ENCODE measurements around the gene KRT9. TPM values are rescaled to one million over a fixed set of nuclear protein-coding genes. Genes with fewer than 3 reads are reported as not detected.
"Not testable (repeated sequence)": the region's sequence is repeated elsewhere in the genome, so short reads cannot be mapped to it uniquely, and the experiment has no call there.

KRT9 gene
- total RNA-seq, 1 experiment from 2014 or later: not detected

GRCh38 chr17:41583137-41584127, 11.6 kb upstream of the KRT9 start:
- DNase-seq (ENCODE audit: low spot score): no peak
- Histone ChIP-seq H3K4me1 (ENCODE audit: insufficient read depth, low read length, poor library complexity, severe bottlenecking) (no peaks in the 10 kb centered on the region), H3K36me3 (ENCODE audit: insufficient read depth, low read length, poor library complexity, severe bottlenecking) (no peaks in the 10 kb centered on the region), H3K9me3 (ENCODE audit: low read depth, low read length, poor library complexity, severe bottlenecking) (no peaks in the 10 kb centered on the region), H3K27ac (ENCODE audit: low read depth, low read length, poor library complexity, severe bottlenecking) (no peak overlapping the region), H3K27me3 (replicated peaks; ENCODE audit: insufficient read depth, low read depth, low read length, poor library complexity) (no peaks in the 10 kb centered on the region), H3K4me3 (ENCODE audit: low read depth, low read length, poor library complexity, severe bottlenecking) (no peak overlapping the region)
- ChIA-PET CTCF (no interaction called here), POLR2A (ENCODE audit: low non-redundant PET) (no interaction called here)
- no peak for TF ChIP-seq CTCF (conservative IDR thresholded peaks at IDR 0.05; ENCODE audit: low read depth, low read length)
- TF ChIP-seq EZH2 (IDR thresholded peaks at IDR 0.05; ENCODE audit: borderline replicate concordance, low read depth, low read length, poor library complexity, severe bottlenecking): no peak
- no TSS peak for BruUV-seq (replicated peaks)
- intact Hi-C loops (cut with micrococcal nuclease; ENCODE audit: unreplicated experiment): no loop called here

GRCh38 chr17:41582061-41582968, 10.5 kb upstream of the KRT9 start:
- BruUV-seq (replicated peaks); CTCF ChIA-PET; intact Hi-C loops (cut with micrococcal nuclease; ENCODE audit: unreplicated experiment); H3K36me3 ChIP-seq (ENCODE audit: insufficient read depth, low read length, poor library complexity, severe bottlenecking); H3K27ac ChIP-seq (ENCODE audit: low read depth, low read length, poor library complexity, severe bottlenecking); H3K27me3 ChIP-seq (replicated peaks; ENCODE audit: insufficient read depth, low read depth, low read length, poor library complexity); POLR2A ChIA-PET (ENCODE audit: low non-redundant PET); H3K4me1 ChIP-seq (ENCODE audit: insufficient read depth, low read length, poor library complexity, severe bottlenecking); DNase-seq (ENCODE audit: low spot score); H3K9me3 ChIP-seq (ENCODE audit: low read depth, low read length, poor library complexity, severe bottlenecking); H3K4me3 ChIP-seq (ENCODE audit: low read depth, low read length, poor library complexity, severe bottlenecking): not testable (repeated sequence)

- H3K36me3 ChIP-seq (ENCODE audit: insufficient read depth, low read length, poor library complexity, severe bottlenecking): no peaks in the 10 kb centered on the region
These were observed 9.7 kb upstream of the KRT9 start for GRCh38 chr17:41581366-41582060.

More at GRCh38 chr17:41581366-41582060, 9.7 kb upstream of the KRT9 start:
- H3K27me3 ChIP-seq (replicated peaks; ENCODE audit: insufficient read depth, low read depth, low read length, poor library complexity): no peaks in the 10 kb centered on the region
- ChIA-PET CTCF (no interaction called here), POLR2A (ENCODE audit: low non-redundant PET) (no interaction called here)
- no peak overlapping the region for H3K4me3 ChIP-seq (ENCODE audit: low read depth, low read length, poor library complexity, severe bottlenecking)
- no peak overlapping the region for H3K27ac ChIP-seq (ENCODE audit: low read depth, low read length, poor library complexity, severe bottlenecking)
- H3K4me1 ChIP-seq (ENCODE audit: insufficient read depth, low read length, poor library complexity, severe bottlenecking): no peaks in the 10 kb centered on the region
- intact Hi-C loops (cut with micrococcal nuclease; ENCODE audit: unreplicated experiment): no loop called here
- no peaks in the 10 kb centered on the region for H3K9me3 ChIP-seq (ENCODE audit: low read depth, low read length, poor library complexity, severe bottlenecking)
- no TSS peak for BruUV-seq (replicated peaks)
- no peak for DNase-seq (ENCODE audit: low spot score)
- TF ChIP-seq CTCF (conservative IDR thresholded peaks at IDR 0.05; ENCODE audit: low read depth, low read length) (no peak), EZH2 (IDR thresholded peaks at IDR 0.05; ENCODE audit: borderline replicate concordance, low read depth, low read length, poor library complexity, severe bottlenecking) (no peak)
